Endothelial cell of umbilical vein (primary cell): ENCODE data around the gene TMEM179B. TPM values are rescaled to one million over a fixed set of nuclear protein-coding genes. Genes with fewer than 3 reads are reported as not detected.

ENCODE experiments used
- BruUV-seq: library from RNA; stranded (reverse); fragments of 400-500 nt; replicated peaks from 2 replicates; lab custom pipeline; 2021; lab: Mats Ljungman, UMichigan
- CTCF ChIA-PET: fragments of 300-600, 350-600 bp; sonication (Branson Sonifier 250); formaldehyde crosslinking; loops from one replicate; lab custom pipeline; 2021; ENCODE audit warnings: antibody characterized with exemption, inconsistent platforms; lab: Charles Lee
- POLR2A ChIA-PET: fragments of 300-600, 350-600 bp; sonication (Branson Sonifier 250); formaldehyde crosslinking; loops from one replicate; lab custom pipeline; 2021; ENCODE audit warnings: antibody characterized with exemption, inconsistent platforms; lab: Charles Lee
- DNase-seq: peaks from one replicate; pipeline ENCODE4 v3.0.0-alpha.2; 2011; ENCODE audit warnings: low read depth, low spot score
- FAIRE-seq: peaks from 2 replicates; lab custom pipeline; 2011; peaks lifted over from hg19 to GRCh38; lab: Jason Lieb, UNC
- H2AFZ ChIP-seq: 2 replicates; pipeline ENCODE4 v1.6.0; 2012; ENCODE audit warnings: low read depth, low read length, control low read depth, inconsistent platforms
- H3K27ac ChIP-seq: 2 replicates; pipeline ENCODE4 v1.5.1; 2011; ENCODE audit warnings: low read depth, mild to moderate bottlenecking, control low read depth, low read length, moderate library complexity; ENCODE audit not compliant: insufficient read depth
- H3K27me3 ChIP-seq, 2 experiments: 2 replicates each; pipeline versions ENCODE4 v1.6.0 to v1.6.1; 2011; ENCODE audit warnings: low read length in 2 of 2, mixed read lengths in 1 of 2; ENCODE audit not compliant: control insufficient read depth in 2 of 2, insufficient read depth in 2 of 2
- H3K36me3 ChIP-seq, 2 experiments: 2 replicates in 1 of 2; 3 replicates in 1 of 2; pipeline ENCODE4 v1.5.1; 2011; ENCODE audit warnings: low read length in 2 of 2, mild to moderate bottlenecking in 1 of 2, moderate library complexity in 1 of 2; ENCODE audit not compliant: control insufficient read depth in 2 of 2, insufficient read depth in 2 of 2; ENCODE audit errors: extremely low read depth in 1 of 2
- H3K4me1 ChIP-seq: 3 replicates; pipeline ENCODE4 v1.5.1; 2011; ENCODE audit warnings: mild to moderate bottlenecking, low read length; ENCODE audit not compliant: control insufficient read depth, insufficient read depth; ENCODE audit errors: extremely low read depth
- H3K4me2 ChIP-seq: 2 replicates; pipeline ENCODE4 v1.6.1; 2011; ENCODE audit warnings: low read length, control low read depth, mixed read lengths; ENCODE audit not compliant: insufficient read depth
- H3K4me3 ChIP-seq, 3 experiments: fragments of 200-600 bp in 1 of 3; sonication (generic), shearing (Covaris generic) in 1 of 3; replicated peaks in 1 of 3; 2 replicates each; pipeline ENCODE4 v1.5.1; 2011 to 2016; ENCODE audit warnings: control low read depth in 3 of 3, low read length in 3 of 3, mild to moderate bottlenecking in 2 of 3, inconsistent platforms in 1 of 3, low read depth in 1 of 3, moderate library complexity in 1 of 3; ENCODE audit not compliant: insufficient read depth in 1 of 3
- H3K79me2 ChIP-seq: 2 replicates; pipeline ENCODE4 v1.6.0; 2012; ENCODE audit warnings: low read length, inconsistent platforms; ENCODE audit not compliant: control insufficient read depth, insufficient read depth
- H3K9ac ChIP-seq: replicated peaks from 2 replicates; pipeline ENCODE3; 2011; ENCODE audit warnings: low read length, control low read depth; ENCODE audit not compliant: insufficient read depth; ENCODE audit errors: extremely low read depth
- H3K9me1 ChIP-seq: replicated peaks from 3 replicates; pipeline ENCODE4 v1.6.0; 2011; ENCODE audit warnings: mild to moderate bottlenecking, low read length; ENCODE audit not compliant: control insufficient read depth, insufficient read depth; ENCODE audit errors: extremely low read depth
- H3K9me3 ChIP-seq: replicated peaks from 2 replicates; pipeline ENCODE4 v1.5.1; 2012; ENCODE audit warnings: low read length, inconsistent platforms; ENCODE audit not compliant: control insufficient read depth, insufficient read depth
- H4K20me1 ChIP-seq: replicated peaks from 2 replicates; pipeline ENCODE3; 2011; ENCODE audit warnings: mild to moderate bottlenecking, low read length; ENCODE audit not compliant: control insufficient read depth, insufficient read depth; ENCODE audit errors: extremely low read depth
- EZH2 ChIP-seq: IDR thresholded peaks from 2 replicates; pipeline ENCODE4 v1.6.1; 2012; ENCODE audit warnings: borderline replicate concordance, low read depth, mild to moderate bottlenecking, moderate library complexity, low read length, inconsistent platforms; ENCODE audit not compliant: severe bottlenecking
- FOS ChIP-seq: IDR thresholded peaks from 2 replicates; pipeline ENCODE4 v1.6.1; 2011; ENCODE audit warnings: mild to moderate bottlenecking, low read length, moderate library complexity, borderline replicate concordance; ENCODE audit not compliant: insufficient read depth
- GATA2 ChIP-seq: IDR thresholded peaks from 2 replicates; pipeline ENCODE4 v1.7.0; 2011; ENCODE audit warnings: low read depth, mild to moderate bottlenecking, moderate library complexity, mixed read lengths, low read length; ENCODE audit not compliant: insufficient read length, insufficient read depth
- JUN ChIP-seq: IDR thresholded peaks from 2 replicates; pipeline ENCODE4 v1.6.1; 2011; ENCODE audit warnings: borderline replicate concordance, low read depth; ENCODE audit not compliant: insufficient read length, insufficient read depth
- MAX ChIP-seq: IDR thresholded peaks from 2 replicates; pipeline ENCODE4 v1.6.1; 2011; ENCODE audit not compliant: insufficient read depth, insufficient read length
- MYC ChIP-seq: IDR thresholded peaks from one replicate; pipeline ENCODE4 v1.6.1; 2011; ENCODE audit warnings: mild to moderate bottlenecking, low read depth, low read length
- POLR2A ChIP-seq: IDR thresholded peaks from 2 replicates; pipeline ENCODE4 v1.6.1; 2012; ENCODE audit warnings: low read depth, mild to moderate bottlenecking, control low read depth, low read length
- POLR2AphosphoS5 ChIP-seq: IDR thresholded peaks from 2 replicates; pipeline ENCODE4 v1.6.1; 2012; ENCODE audit warnings: low read depth, mild to moderate bottlenecking, control low read depth, low read length, moderate library complexity; ENCODE audit not compliant: insufficient read depth
- dilution Hi-C: fragments of 300-500 bp; cut with MboI; formaldehyde crosslinking; loops from one replicate; pipeline ENCODE4 v1.15.0; 2019; ENCODE audit warnings: low sequenced_read_pairs; ENCODE audit not compliant: extremely low pct_ligation_motif_present
- intact Hi-C: fragments of 100-400 bp; cut with micrococcal nuclease; formaldehyde crosslinking; loops from one replicate; pipeline ENCODE4 v1.10.0; 2022
- polyA plus RNA-seq, 4 experiments: library from polyadenylated mRNA; depleted of rRNA in 3 of 4; stranded (reverse) in 3 of 4; unstranded in 1 of 4; fragments of >200 nt; gene quantifications; 2 replicates each; pipeline versions ENCODE4 v1.2.1 to v1.2.3, GENCODE V29; 2011 to 2012; ENCODE audit warnings: missing spikeins in 1 of 4
- total RNA-seq: library from RNA; stranded (reverse); gene quantifications from 2 replicates; pipeline ENCODE4 v1.2.3, GENCODE V29; 2021
- TF ChIP-seq, protein P1 (sequence below), 2 donors: IDR thresholded peaks; 1 replicate in 1 of 2; 2 replicates in 1 of 2; pipeline ENCODE4 v1.5.1; 2011; ENCODE audit warnings: low read length in 2 of 2, mild to moderate bottlenecking in 2 of 2, moderate library complexity in 2 of 2, control low read depth in 1 of 2, inconsistent platforms in 1 of 2, low read depth in 1 of 2; ENCODE audit not compliant: insufficient read depth in 1 of 2; ENCODE audit errors: extremely low read depth in 1 of 2

Gene TMEM179B
- total and polyA plus RNA-seq, 2 donors (not counting 3 experiments of a cell fraction or from before 2014, with no cell fraction given): 27.6 to 102 TPM

DNA sequence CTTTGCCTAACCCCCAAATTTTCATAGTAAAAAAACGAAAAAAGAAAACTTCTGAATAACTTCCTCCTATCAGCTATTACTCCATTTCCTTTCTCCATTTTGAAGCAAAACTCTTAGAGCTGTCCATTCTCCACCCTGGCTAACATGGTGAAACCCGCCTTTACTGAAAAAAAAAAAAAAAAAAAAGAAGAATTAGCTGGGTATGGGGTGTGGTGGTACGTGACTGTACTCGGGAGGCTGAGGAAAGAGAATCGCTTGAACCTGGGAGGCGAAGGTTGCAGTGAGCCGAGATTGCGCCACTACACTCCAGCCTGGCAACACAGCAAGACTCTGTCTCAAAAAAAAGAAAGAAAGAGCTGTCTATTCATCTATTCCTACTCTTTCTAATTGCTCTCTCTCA, 29.4 kb downstream of the TMEM179B start:
- DNase-seq: no peak
- no peaks in the 10 kb centered on the region for H3K4me1 ChIP-seq
- POLR2A ChIA-PET: interaction anchor here (0.6 to 1.5 kb wide), 6 partner anchors 9 to 34 kb away, joined by 3 to 9 read pairs (median 4); partner anchors contain the start of gene STX5
- no peak overlapping the region for H3K4me3 ChIP-seq
- H3K9me3 ChIP-seq: no peaks in the 10 kb centered on the region
- BruUV-seq: no TSS peak
- no peak overlapping the region for H3K4me2 ChIP-seq
- H3K9me1 ChIP-seq: no peaks in the 10 kb centered on the region
- FAIRE-seq: no peak
- intact Hi-C loops (no loop called here), dilution Hi-C loops (no loop called here)
- no peaks in the 10 kb centered on the region for H3K79me2 ChIP-seq
- CTCF ChIA-PET: interaction anchor here (0.8 to 1.8 kb wide), 3 partner anchors 8 to 45 kb away, joined by 3 to 10 read pairs (median 3); no protein-coding TSS in a partner anchor
- no peaks in the 10 kb centered on the region for H3K27me3 ChIP-seq
- TF ChIP-seq MYC (no peak), EZH2 (no peak), MAX (no peak), POLR2A (no peak), GATA2 (no peak), FOS (no peak), JUN (no peak), POLR2AphosphoS5 (no peak)
- TF ChIP-seq, protein P1, sequence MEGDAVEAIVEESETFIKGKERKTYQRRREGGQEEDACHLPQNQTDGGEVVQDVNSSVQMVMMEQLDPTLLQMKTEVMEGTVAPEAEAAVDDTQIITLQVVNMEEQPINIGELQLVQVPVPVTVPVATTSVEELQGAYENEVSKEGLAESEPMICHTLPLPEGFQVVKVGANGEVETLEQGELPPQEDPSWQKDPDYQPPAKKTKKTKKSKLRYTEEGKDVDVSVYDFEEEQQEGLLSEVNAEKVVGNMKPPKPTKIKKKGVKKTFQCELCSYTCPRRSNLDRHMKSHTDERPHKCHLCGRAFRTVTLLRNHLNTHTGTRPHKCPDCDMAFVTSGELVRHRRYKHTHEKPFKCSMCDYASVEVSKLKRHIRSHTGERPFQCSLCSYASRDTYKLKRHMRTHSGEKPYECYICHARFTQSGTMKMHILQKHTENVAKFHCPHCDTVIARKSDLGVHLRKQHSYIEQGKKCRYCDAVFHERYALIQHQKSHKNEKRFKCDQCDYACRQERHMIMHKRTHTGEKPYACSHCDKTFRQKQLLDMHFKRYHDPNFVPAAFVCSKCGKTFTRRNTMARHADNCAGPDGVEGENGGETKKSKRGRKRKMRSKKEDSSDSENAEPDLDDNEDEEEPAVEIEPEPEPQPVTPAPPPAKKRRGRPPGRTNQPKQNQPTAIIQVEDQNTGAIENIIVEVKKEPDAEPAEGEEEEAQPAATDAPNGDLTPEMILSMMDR (IDR thresholded peaks at IDR 0.05; ENCODE audit: extremely low read depth in 1 of 2, insufficient read depth in 1 of 2, low read depth in 1 of 2, low read length in 2 of 2): no peak
- H3K27ac ChIP-seq: no peak overlapping the region
- no peak overlapping the region for H2AFZ ChIP-seq
- peaks cover 6 to 11% of the 10 kb centered on the region in 2 experiments for H3K36me3 ChIP-seq
- no peak overlapping the region for H3K9ac ChIP-seq
- H4K20me1 ChIP-seq: no peaks in the 10 kb centered on the region
